ENCODE measurements around the gene CCNL1.
A peak's percentile ranks its signal among the peaks of the same experiment; 100 is the strongest.
"Not testable (repeated sequence)": the region's sequence is repeated elsewhere in the genome, so short reads cannot be mapped to it uniquely, and the experiment has no call there.

Gene CCNL1

GRCh38 chr3:157167371-157168042 is 7.6 kb upstream of the CCNL1 start:
- DNase-seq: no peak

GRCh38 chr3:157166561-157166960 is 6.6 kb upstream of the CCNL1 start:
- no peak for DNase-seq

- no peak for DNase-seq
Measured at GRCh38 chr3:157166115-157166514, 6.2 kb upstream of the CCNL1 start.

GRCh38 chr3:157163217-157163953 is 3.4 kb upstream of the CCNL1 start:
- no peak for DNase-seq

- DNase-seq: not testable (repeated sequence)
Measured at GRCh38 chr3:157162620-157163019, 2.7 kb upstream of the CCNL1 start.

- peak; percentile 90 for DNase-seq
Measured at GRCh38 chr3:157160658-157161424, 894 bp upstream of the CCNL1 start.

GRCh38 chr3:157159037-157159761 is 748 bp downstream of the CCNL1 start:
- DNase-seq: peak; percentile 88

GRCh38 chr3:157157836-157158235 is 2.1 kb downstream of the CCNL1 start:
- DNase-seq: no peak

- DNase-seq: peak; percentile 55
Measured at GRCh38 chr3:157156837-157157635, 2.9 kb downstream of the CCNL1 start.

GRCh38 chr3:157155591-157155990 is 4.4 kb downstream of the CCNL1 start:
- DNase-seq: no peak

GRCh38 chr3:157154563-157155330 is 5.2 kb downstream of the CCNL1 start:
- no peak for DNase-seq

- no peak for DNase-seq
Measured at GRCh38 chr3:157152930-157153329, 7.0 kb downstream of the CCNL1 start.

- DNase-seq: no peak
Measured at GRCh38 chr3:157152438-157152837, 7.5 kb downstream of the CCNL1 start.

- no peak for DNase-seq
Measured at GRCh38 chr3:157151627-157152026, 8.3 kb downstream of the CCNL1 start.

GRCh38 chr3:157151151-157151550 is 8.8 kb downstream of the CCNL1 start:
- DNase-seq: no peak

- no peak for DNase-seq
Measured at GRCh38 chr3:157149136-157149696, 10.7 kb downstream of the CCNL1 start.

GRCh38 chr3:157148196-157148889 is 11.6 kb downstream of the CCNL1 start:
- no peak for DNase-seq

- DNase-seq: no peak
Measured at GRCh38 chr3:157147099-157147803, 12.7 kb downstream of the CCNL1 start.

GRCh38 chr3:157145606-157146322 is 14.2 kb downstream of the CCNL1 start:
- no peak for DNase-seq
